H1 (cell line): ENCODE data around the gene BTBD9. TPM values are rescaled to one million over a fixed set of nuclear protein-coding genes. Genes with fewer than 3 reads are reported as not detected.

Source experiments
- CTCF ChIA-PET: fragments of 300-600 bp; sonication (Branson Sonifier 250); formaldehyde crosslinking; loops from one replicate; lab custom pipeline; 2021; ENCODE audit not compliant: partially characterized antibody; lab: Charles Lee
- POLR2A ChIA-PET: fragments of 300-600 bp; sonication (Branson Sonifier 250); formaldehyde crosslinking; loops from one replicate; lab custom pipeline; 2021; ENCODE audit warnings: inconsistent platforms; ENCODE audit not compliant: partially characterized antibody; lab: Charles Lee
- DNase-seq, 2 experiments: peaks; one replicate each; pipeline versions ENCODE4 v3.0.0 to v3.0.0-alpha.2; 2010 to 2022; ENCODE audit warnings: low spot score in 2 of 2, low read depth in 1 of 2, mixed read lengths in 1 of 2
- FAIRE-seq: peaks from 2 replicates; lab custom pipeline; 2011; peaks lifted over from hg19 to GRCh38; lab: Jason Lieb, UNC
- H2AFZ ChIP-seq: 2 replicates; pipeline ENCODE4 v1.8.1; 2012; ENCODE audit warnings: low read length, inconsistent platforms
- H2AK5ac ChIP-seq: 2 replicates; pipeline ENCODE4 v1.6.1; 2013; ENCODE audit warnings: low read depth, low read length
- H2BK120ac ChIP-seq: replicated peaks from 2 replicates; pipeline ENCODE3; 2013; ENCODE audit warnings: low read depth, low read length, inconsistent platforms
- H2BK12ac ChIP-seq: 2 replicates; pipeline ENCODE4 v1.6.1; 2013; ENCODE audit warnings: low read depth, low read length
- H2BK15ac ChIP-seq: 2 replicates; pipeline ENCODE4 v1.6.1; 2013; ENCODE audit warnings: low read length
- H2BK20ac ChIP-seq: 2 replicates; pipeline ENCODE4 v1.6.1; 2013; ENCODE audit warnings: low read length
- H2BK5ac ChIP-seq: 2 replicates; pipeline ENCODE4 v1.6.1; 2013; ENCODE audit warnings: low read depth, low read length
- H3K14ac ChIP-seq: 2 replicates; pipeline ENCODE4 v1.6.1; 2013; ENCODE audit warnings: inconsistent platforms; ENCODE audit not compliant: insufficient read length
- H3K18ac ChIP-seq: 2 replicates; pipeline ENCODE4 v1.6.1; 2013; ENCODE audit warnings: low read length; ENCODE audit errors: extremely low read depth
- H3K23ac ChIP-seq: 2 replicates; pipeline ENCODE4 v1.6.1; 2013; ENCODE audit warnings: inconsistent platforms; ENCODE audit not compliant: insufficient read length
- H3K23me2 ChIP-seq: 2 replicates; pipeline ENCODE4 v1.6.1; 2013; ENCODE audit warnings: low read depth, low read length
- H3K27ac ChIP-seq: 2 replicates; pipeline ENCODE4 v1.6.1; 2011; ENCODE audit warnings: low read depth, low read length, inconsistent platforms
- H3K27me3 ChIP-seq, 4 experiments: replicated peaks in 1 of 4; 1 replicate in 1 of 4; 2 replicates in 3 of 4; pipeline versions ENCODE4 v1.6.1 to v1.8.1; 2011 to 2013; ENCODE audit warnings: low read length in 3 of 4, mild to moderate bottlenecking in 3 of 4, inconsistent platforms in 2 of 4, mixed read lengths in 2 of 4, moderate library complexity in 1 of 4; ENCODE audit not compliant: control insufficient read depth in 3 of 4, insufficient read depth in 3 of 4; ENCODE audit errors: extremely low read depth in 1 of 4
- H3K36me3 ChIP-seq, 4 experiments: 2 replicates each; pipeline versions ENCODE4 v1.6.1 to v1.8.1; 2011 to 2013; ENCODE audit warnings: mild to moderate bottlenecking in 4 of 4, low read length in 3 of 4, moderate library complexity in 2 of 4, control low read depth in 1 of 4, inconsistent platforms in 1 of 4; ENCODE audit not compliant: insufficient read depth in 4 of 4, control insufficient read depth in 2 of 4
- H3K4ac ChIP-seq: replicated peaks from 2 replicates; pipeline ENCODE3; 2013; ENCODE audit warnings: low read length, low read depth, mixed read lengths, inconsistent platforms; ENCODE audit not compliant: insufficient read length
- H3K4me1 ChIP-seq, 4 experiments: replicated peaks in 1 of 4; 1 replicate in 1 of 4; 2 replicates in 3 of 4; pipeline versions ENCODE4 v1.6.1 to v1.8.1; 2011 to 2013; ENCODE audit warnings: low read length in 3 of 4, inconsistent platforms in 2 of 4, mixed read lengths in 1 of 4; ENCODE audit not compliant: insufficient read depth in 4 of 4, control insufficient read depth in 3 of 4
- H3K4me2 ChIP-seq, 2 experiments: 2 replicates each; pipeline versions ENCODE4 v1.6.1 to v1.8.1; 2011 to 2013; ENCODE audit warnings: low read depth in 2 of 2, low read length in 2 of 2, control low read depth in 1 of 2, inconsistent platforms in 1 of 2, mild to moderate bottlenecking in 1 of 2; ENCODE audit not compliant: insufficient read depth in 1 of 2
- H3K4me3 ChIP-seq, 4 experiments: fragments of 200-600, 300-600 bp in 1 of 4; sonication (generic), shearing (Covaris generic), sonication (Bioruptor Twin) in 1 of 4; 2 replicates each; pipeline versions ENCODE4 v1.5.1 to v1.8.1; 2011 to 2016; ENCODE audit warnings: low read length in 4 of 4, low read depth in 3 of 4, control low read depth in 2 of 4, inconsistent platforms in 2 of 4, mild to moderate bottlenecking in 2 of 4, mixed read lengths in 1 of 4, moderate library complexity in 1 of 4; ENCODE audit not compliant: insufficient read depth in 2 of 4; ENCODE audit errors: extremely low read depth in 1 of 4
- H3K56ac ChIP-seq: replicated peaks from 2 replicates; pipeline ENCODE3; 2013; ENCODE audit warnings: low read depth, mild to moderate bottlenecking, mixed read lengths, low read length, inconsistent platforms; ENCODE audit not compliant: insufficient read length
- H3K79me1 ChIP-seq: 2 replicates; pipeline ENCODE4 v1.6.1; 2013; ENCODE audit warnings: low read depth, low read length, control low read depth
- H3K79me2 ChIP-seq, 2 experiments: 2 replicates each; pipeline versions ENCODE4 v1.6.1 to v1.8.1; 2012 to 2013; ENCODE audit warnings: low read length in 2 of 2, mild to moderate bottlenecking in 2 of 2, inconsistent platforms in 1 of 2; ENCODE audit not compliant: insufficient read depth in 2 of 2, control insufficient read depth in 1 of 2
- H3K9ac ChIP-seq, 4 experiments: replicated peaks in 1 of 4; 1 replicate in 1 of 4; 2 replicates in 3 of 4; pipeline versions ENCODE4 v1.6.1 to v1.8.1; 2011 to 2013; ENCODE audit warnings: low read depth in 3 of 4, low read length in 3 of 4, control low read depth in 2 of 4, mild to moderate bottlenecking in 2 of 4, moderate library complexity in 2 of 4, inconsistent platforms in 1 of 4; ENCODE audit errors: extremely low read depth in 1 of 4
- H3K9me3 ChIP-seq, 2 experiments: 2 replicates each; pipeline versions ENCODE4 v1.6.1 to v1.8.1; 2012 to 2013; ENCODE audit warnings: mild to moderate bottlenecking in 2 of 2, moderate library complexity in 2 of 2, control low read depth in 1 of 2, inconsistent platforms in 1 of 2, low read depth in 1 of 2, low read length in 1 of 2, mixed read lengths in 1 of 2; ENCODE audit not compliant: insufficient read depth in 2 of 2
- H4K20me1 ChIP-seq, 2 experiments: replicated peaks in 1 of 2; 2 replicates each; pipeline versions ENCODE3 to v1.8.1; 2011 to 2013; ENCODE audit warnings: inconsistent platforms in 2 of 2, low read length in 2 of 2, mild to moderate bottlenecking in 1 of 2; ENCODE audit not compliant: insufficient read depth in 2 of 2, control insufficient read depth in 1 of 2
- H4K5ac ChIP-seq: 2 replicates; pipeline ENCODE4 v1.6.1; 2013; ENCODE audit warnings: low read length, low read depth, mixed read lengths, inconsistent platforms; ENCODE audit not compliant: insufficient read length
- H4K8ac ChIP-seq: 2 replicates; pipeline ENCODE4 v1.8.0; 2013; ENCODE audit warnings: mild to moderate bottlenecking, moderate library complexity, low read length, inconsistent platforms; ENCODE audit not compliant: insufficient read depth; ENCODE audit errors: extremely low read depth
- H4K91ac ChIP-seq: replicated peaks from 2 replicates; pipeline ENCODE3; 2013; ENCODE audit warnings: low read length, mixed read lengths, inconsistent platforms; ENCODE audit not compliant: insufficient read length
- EGR1 ChIP-seq: IDR thresholded peaks from 2 replicates; pipeline ENCODE4 v1.6.1; 2011; ENCODE audit warnings: low read depth, low read length, borderline replicate concordance
- KDM1A ChIP-seq: fragments of 200-600, 300-600 bp; sonication (generic); IDR thresholded peaks from 2 replicates; pipeline ENCODE4 v1.7.1; 2016; ENCODE audit warnings: mild to moderate bottlenecking, low read length, borderline replicate concordance
- KDM4A ChIP-seq: IDR thresholded peaks from one replicate; pipeline ENCODE4 v1.7.1; 2012; ENCODE audit warnings: low read depth, mild to moderate bottlenecking, moderate library complexity, low read length, inconsistent platforms; ENCODE audit not compliant: severe bottlenecking
- KDM5A ChIP-seq: fragments of 200-600 bp; IDR thresholded peaks from 2 replicates; pipeline ENCODE4 v1.7.1; 2012; ENCODE audit warnings: mild to moderate bottlenecking, low read length, inconsistent platforms, mixed read lengths
- RAD21 ChIP-seq, 2 experiments: IDR thresholded peaks in 1 of 2; conservative IDR thresholded peaks in 1 of 2; 2 replicates each; pipeline ENCODE4 v1.6.1; 2011; ENCODE audit warnings: low read depth in 2 of 2, low read length in 2 of 2, improper control_type of control experiment in 1 of 2, inconsistent platforms in 1 of 2, mild to moderate bottlenecking in 1 of 2, moderate library complexity in 1 of 2
- SAP30 ChIP-seq: fragments of 300-600 bp; sonication (generic); IDR thresholded peaks from 2 replicates; pipeline ENCODE4 v1.7.1; 2012; ENCODE audit warnings: low read length, moderate library complexity, mild to moderate bottlenecking, inconsistent platforms; ENCODE audit not compliant: insufficient read depth, insufficient replicate concordance
- SRF ChIP-seq: IDR thresholded peaks from 2 replicates; pipeline ENCODE4 v1.6.1; 2011; ENCODE audit warnings: mild to moderate bottlenecking, low read depth, low read length, moderate library complexity
- TCF12 ChIP-seq: IDR thresholded peaks from 2 replicates; pipeline ENCODE4 v1.6.1; 2011; ENCODE audit warnings: low read depth, mild to moderate bottlenecking, low read length
- WGBS, 2 experiments: shearing (Covaris generic) in 1 of 2; methylation state at CpG; one replicate each; pipeline versions ENCODE4 v1.1.6 to v1.1.7; 2013 to 2015; ENCODE audit warnings: low lambda C conversion rate in 2 of 2, mixed read lengths in 2 of 2, inconsistent platforms in 1 of 2, low coverage in 1 of 2, missing lambda C conversion rate in 1 of 2; ENCODE audit not compliant: insufficient replicate concordance in 2 of 2, insufficient coverage in 1 of 2, insufficient read length in 1 of 2; ENCODE audit errors: extremely low coverage in 1 of 2, missing lambda C conversion rate in 1 of 2; 5-methylcytosine and 5-hydroxymethylcytosine counted together
- polyA plus RNA-seq, 7 experiments: library from polyadenylated mRNA; depleted of rRNA in 3 of 7; stranded (reverse) in 5 of 7; unstranded in 2 of 7; fragments of >200 nt in 5 of 7; fragments of 200-250 nt in 2 of 7; gene quantifications; 1 replicate in 5 of 7; 2 replicates in 1 of 7; 4 replicates in 1 of 7; pipeline versions ENCODE4 v1.2.1 to v1.2.3, GENCODE V29; 2011 to 2013; ENCODE audit warnings: missing spikeins in 2 of 7, mixed read lengths in 2 of 7
- total RNA-seq: library from RNA; stranded (reverse); fragmentation: NEBNext Ultra II Directional; extraction: Animal tissue kit (Norgen Biotek cat#: 25700); gene quantifications from 2 replicates; pipeline ENCODE4 v1.2.1, GENCODE V29; 2021
- TF ChIP-seq, protein P1 (sequence below): IDR thresholded peaks from 2 replicates; pipeline ENCODE4 v1.6.1; 2012; ENCODE audit warnings: low read length, inconsistent platforms
- TF ChIP-seq, protein P2 (sequence below): IDR thresholded peaks from 2 replicates; pipeline ENCODE4 v1.6.1; 2012; ENCODE audit warnings: inconsistent platforms

Gene BTBD9
- total and polyA plus RNA-seq, 2 of the 8 experiments (the other 6 are each of a cell fraction or from before 2014, with no cell fraction given), result 0.92 to 4.1 TPM

DNA sequence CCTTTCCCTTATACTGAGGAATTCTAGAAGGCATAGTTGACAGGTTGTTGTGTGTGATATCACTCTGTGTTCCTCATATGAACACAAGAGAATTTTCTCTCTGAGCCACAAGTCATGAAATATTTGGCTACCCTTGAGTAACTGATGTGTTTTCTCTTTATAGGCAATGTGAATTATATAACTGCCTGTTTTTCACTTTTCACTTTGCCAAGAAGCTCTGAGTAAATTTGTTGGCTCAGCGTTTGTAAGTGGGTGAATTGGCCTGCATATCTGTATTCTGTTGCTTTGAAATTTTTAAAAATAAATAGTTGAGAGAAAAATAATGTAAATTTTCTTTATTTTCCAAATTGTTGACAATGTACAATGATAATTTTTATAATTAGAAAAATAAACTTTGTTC lies 5.2 kb upstream of the BTBD9 start:
- FAIRE-seq, result no peak
- TF ChIP-seq KDM5A (no peak), TCF12 (no peak), KDM4A (no peak), RAD21 (IDR thresholded peaks at IDR 0.05 in 1 of 2, conservative IDR thresholded peaks at IDR 0.05 in 1 of 2; ENCODE audit: low read depth in 2 of 2, low read length in 2 of 2) (no peak), EGR1 (no peak), SAP30 (no peak), KDM1A (no peak), SRF (no peak)
- TF ChIP-seq, protein P1, sequence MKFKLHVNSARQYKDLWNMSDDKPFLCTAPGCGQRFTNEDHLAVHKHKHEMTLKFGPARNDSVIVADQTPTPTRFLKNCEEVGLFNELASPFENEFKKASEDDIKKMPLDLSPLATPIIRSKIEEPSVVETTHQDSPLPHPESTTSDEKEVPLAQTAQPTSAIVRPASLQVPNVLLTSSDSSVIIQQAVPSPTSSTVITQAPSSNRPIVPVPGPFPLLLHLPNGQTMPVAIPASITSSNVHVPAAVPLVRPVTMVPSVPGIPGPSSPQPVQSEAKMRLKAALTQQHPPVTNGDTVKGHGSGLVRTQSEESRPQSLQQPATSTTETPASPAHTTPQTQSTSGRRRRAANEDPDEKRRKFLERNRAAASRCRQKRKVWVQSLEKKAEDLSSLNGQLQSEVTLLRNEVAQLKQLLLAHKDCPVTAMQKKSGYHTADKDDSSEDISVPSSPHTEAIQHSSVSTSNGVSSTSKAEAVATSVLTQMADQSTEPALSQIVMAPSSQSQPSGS, result no peak
- TF ChIP-seq, protein P2, sequence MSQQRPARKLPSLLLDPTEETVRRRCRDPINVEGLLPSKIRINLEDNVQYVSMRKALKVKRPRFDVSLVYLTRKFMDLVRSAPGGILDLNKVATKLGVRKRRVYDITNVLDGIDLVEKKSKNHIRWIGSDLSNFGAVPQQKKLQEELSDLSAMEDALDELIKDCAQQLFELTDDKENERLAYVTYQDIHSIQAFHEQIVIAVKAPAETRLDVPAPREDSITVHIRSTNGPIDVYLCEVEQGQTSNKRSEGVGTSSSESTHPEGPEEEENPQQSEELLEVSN, result no peak

More for the DNA sequence above, 5.2 kb upstream of the BTBD9 start:
- no peak overlapping the region for H3K9ac ChIP-seq
- H3K4me2 ChIP-seq, result no peak overlapping the region
- no peak overlapping the region for H3K4ac ChIP-seq
- CTCF ChIA-PET, result no interaction called here
- H2AK5ac ChIP-seq, result no peak overlapping the region
- H2BK20ac ChIP-seq, result no peak overlapping the region
- H3K79me1 ChIP-seq, result no peaks in the 10 kb centered on the region
- DNase-seq, result no peak
- peaks cover 2 to 7% (median 5%) of the 10 kb centered on the region in 4 experiments; a peak in 6 of 7 replicates for H3K4me1 ChIP-seq
- H3K4me3 ChIP-seq, result no peak overlapping the region
- H4K20me1 ChIP-seq, result no peaks in the 10 kb centered on the region
- H2AFZ ChIP-seq, result no peak overlapping the region
- no peak overlapping the region for H4K91ac ChIP-seq
- no peak overlapping the region for H2BK12ac ChIP-seq
- H3K23me2 ChIP-seq, result peaks cover 4% of the 10 kb centered on the region; the same call in 1 of the 2 replicates
- POLR2A ChIA-PET, result no interaction called here
- no peaks in the 10 kb centered on the region for H3K27me3 ChIP-seq
- no peak overlapping the region for H3K27ac ChIP-seq
- no peak overlapping the region for H4K5ac ChIP-seq
- H2BK15ac ChIP-seq, result no peak overlapping the region
- no peak overlapping the region for H2BK120ac ChIP-seq
- H3K56ac ChIP-seq, result no peak overlapping the region
- no peak overlapping the region for H3K23ac ChIP-seq
- no peak overlapping the region for H2BK5ac ChIP-seq
- H3K36me3 ChIP-seq, result no peaks in the 10 kb centered on the region
- H3K79me2 ChIP-seq, result no peaks in the 10 kb centered on the region
- no peak overlapping the region for H3K14ac ChIP-seq
- no peaks in the 10 kb centered on the region for H3K9me3 ChIP-seq
- no peak overlapping the region for H3K18ac ChIP-seq
- H4K8ac ChIP-seq, result no peak overlapping the region
- WGBS, 2 experiments, result 87% methylated on average over 1 of the region's 1 CpG; no CpG with 5 or more reads in 1 of the 2 experiments
